H1 (cell line): Measurements from ENCODE around the gene FA2H. TPM values are rescaled to one million over a fixed set of nuclear protein-coding genes. Genes with fewer than 3 reads are reported as not detected.

Source experiments
- CTCF ChIA-PET: fragments of 300-600 bp; sonication (Branson Sonifier 250); formaldehyde crosslinking; loops from one replicate; lab custom pipeline; 2021; ENCODE audit not compliant: partially characterized antibody; lab: Charles Lee
- POLR2A ChIA-PET: fragments of 300-600 bp; sonication (Branson Sonifier 250); formaldehyde crosslinking; loops from one replicate; lab custom pipeline; 2021; ENCODE audit warnings: inconsistent platforms; ENCODE audit not compliant: partially characterized antibody; lab: Charles Lee
- DNase-seq, 2 experiments: peaks; one replicate each; pipeline versions ENCODE4 v3.0.0 to v3.0.0-alpha.2; 2010 to 2022; ENCODE audit warnings: low spot score in 2 of 2, low read depth in 1 of 2, mixed read lengths in 1 of 2
- FAIRE-seq: peaks from 2 replicates; lab custom pipeline; 2011; peaks lifted over from hg19 to GRCh38; lab: Jason Lieb, UNC
- H2AFZ ChIP-seq: 2 replicates; pipeline ENCODE4 v1.8.1; 2012; ENCODE audit warnings: low read length, inconsistent platforms
- H2AK5ac ChIP-seq: 2 replicates; pipeline ENCODE4 v1.6.1; 2013; ENCODE audit warnings: low read depth, low read length
- H2BK120ac ChIP-seq: replicated peaks from 2 replicates; pipeline ENCODE3; 2013; ENCODE audit warnings: low read depth, low read length, inconsistent platforms
- H2BK12ac ChIP-seq: 2 replicates; pipeline ENCODE4 v1.6.1; 2013; ENCODE audit warnings: low read depth, low read length
- H2BK15ac ChIP-seq: 2 replicates; pipeline ENCODE4 v1.6.1; 2013; ENCODE audit warnings: low read length
- H2BK20ac ChIP-seq: 2 replicates; pipeline ENCODE4 v1.6.1; 2013; ENCODE audit warnings: low read length
- H2BK5ac ChIP-seq: 2 replicates; pipeline ENCODE4 v1.6.1; 2013; ENCODE audit warnings: low read depth, low read length
- H3K14ac ChIP-seq: 2 replicates; pipeline ENCODE4 v1.6.1; 2013; ENCODE audit warnings: inconsistent platforms; ENCODE audit not compliant: insufficient read length
- H3K18ac ChIP-seq: 2 replicates; pipeline ENCODE4 v1.6.1; 2013; ENCODE audit warnings: low read length; ENCODE audit errors: extremely low read depth
- H3K23ac ChIP-seq: 2 replicates; pipeline ENCODE4 v1.6.1; 2013; ENCODE audit warnings: inconsistent platforms; ENCODE audit not compliant: insufficient read length
- H3K23me2 ChIP-seq: 2 replicates; pipeline ENCODE4 v1.6.1; 2013; ENCODE audit warnings: low read depth, low read length
- H3K27ac ChIP-seq: 2 replicates; pipeline ENCODE4 v1.6.1; 2011; ENCODE audit warnings: low read depth, low read length, inconsistent platforms
- H3K27me3 ChIP-seq, 4 experiments: replicated peaks in 1 of 4; 1 replicate in 1 of 4; 2 replicates in 3 of 4; pipeline versions ENCODE4 v1.6.1 to v1.8.1; 2011 to 2013; ENCODE audit warnings: low read length in 3 of 4, mild to moderate bottlenecking in 3 of 4, inconsistent platforms in 2 of 4, mixed read lengths in 2 of 4, moderate library complexity in 1 of 4; ENCODE audit not compliant: control insufficient read depth in 3 of 4, insufficient read depth in 3 of 4; ENCODE audit errors: extremely low read depth in 1 of 4
- H3K36me3 ChIP-seq, 4 experiments: 2 replicates each; pipeline versions ENCODE4 v1.6.1 to v1.8.1; 2011 to 2013; ENCODE audit warnings: mild to moderate bottlenecking in 4 of 4, low read length in 3 of 4, moderate library complexity in 2 of 4, control low read depth in 1 of 4, inconsistent platforms in 1 of 4; ENCODE audit not compliant: insufficient read depth in 4 of 4, control insufficient read depth in 2 of 4
- H3K4ac ChIP-seq: replicated peaks from 2 replicates; pipeline ENCODE3; 2013; ENCODE audit warnings: low read length, low read depth, mixed read lengths, inconsistent platforms; ENCODE audit not compliant: insufficient read length
- H3K4me1 ChIP-seq, 4 experiments: replicated peaks in 1 of 4; 1 replicate in 1 of 4; 2 replicates in 3 of 4; pipeline versions ENCODE4 v1.6.1 to v1.8.1; 2011 to 2013; ENCODE audit warnings: low read length in 3 of 4, inconsistent platforms in 2 of 4, mixed read lengths in 1 of 4; ENCODE audit not compliant: insufficient read depth in 4 of 4, control insufficient read depth in 3 of 4
- H3K4me2 ChIP-seq, 2 experiments: 2 replicates each; pipeline versions ENCODE4 v1.6.1 to v1.8.1; 2011 to 2013; ENCODE audit warnings: low read depth in 2 of 2, low read length in 2 of 2, control low read depth in 1 of 2, inconsistent platforms in 1 of 2, mild to moderate bottlenecking in 1 of 2; ENCODE audit not compliant: insufficient read depth in 1 of 2
- H3K4me3 ChIP-seq, 4 experiments: fragments of 200-600, 300-600 bp in 1 of 4; sonication (generic), shearing (Covaris generic), sonication (Bioruptor Twin) in 1 of 4; 2 replicates each; pipeline versions ENCODE4 v1.5.1 to v1.8.1; 2011 to 2016; ENCODE audit warnings: low read length in 4 of 4, low read depth in 3 of 4, control low read depth in 2 of 4, inconsistent platforms in 2 of 4, mild to moderate bottlenecking in 2 of 4, mixed read lengths in 1 of 4, moderate library complexity in 1 of 4; ENCODE audit not compliant: insufficient read depth in 2 of 4; ENCODE audit errors: extremely low read depth in 1 of 4
- H3K56ac ChIP-seq: replicated peaks from 2 replicates; pipeline ENCODE3; 2013; ENCODE audit warnings: low read depth, mild to moderate bottlenecking, mixed read lengths, low read length, inconsistent platforms; ENCODE audit not compliant: insufficient read length
- H3K79me1 ChIP-seq: 2 replicates; pipeline ENCODE4 v1.6.1; 2013; ENCODE audit warnings: low read depth, low read length, control low read depth
- H3K79me2 ChIP-seq, 2 experiments: 2 replicates each; pipeline versions ENCODE4 v1.6.1 to v1.8.1; 2012 to 2013; ENCODE audit warnings: low read length in 2 of 2, mild to moderate bottlenecking in 2 of 2, inconsistent platforms in 1 of 2; ENCODE audit not compliant: insufficient read depth in 2 of 2, control insufficient read depth in 1 of 2
- H3K9ac ChIP-seq, 4 experiments: replicated peaks in 1 of 4; 1 replicate in 1 of 4; 2 replicates in 3 of 4; pipeline versions ENCODE4 v1.6.1 to v1.8.1; 2011 to 2013; ENCODE audit warnings: low read depth in 3 of 4, low read length in 3 of 4, control low read depth in 2 of 4, mild to moderate bottlenecking in 2 of 4, moderate library complexity in 2 of 4, inconsistent platforms in 1 of 4; ENCODE audit errors: extremely low read depth in 1 of 4
- H3K9me3 ChIP-seq, 2 experiments: 2 replicates each; pipeline versions ENCODE4 v1.6.1 to v1.8.1; 2012 to 2013; ENCODE audit warnings: mild to moderate bottlenecking in 2 of 2, moderate library complexity in 2 of 2, control low read depth in 1 of 2, inconsistent platforms in 1 of 2, low read depth in 1 of 2, low read length in 1 of 2, mixed read lengths in 1 of 2; ENCODE audit not compliant: insufficient read depth in 2 of 2
- H4K20me1 ChIP-seq, 2 experiments: replicated peaks in 1 of 2; 2 replicates each; pipeline versions ENCODE3 to v1.8.1; 2011 to 2013; ENCODE audit warnings: inconsistent platforms in 2 of 2, low read length in 2 of 2, mild to moderate bottlenecking in 1 of 2; ENCODE audit not compliant: insufficient read depth in 2 of 2, control insufficient read depth in 1 of 2
- H4K5ac ChIP-seq: 2 replicates; pipeline ENCODE4 v1.6.1; 2013; ENCODE audit warnings: low read length, low read depth, mixed read lengths, inconsistent platforms; ENCODE audit not compliant: insufficient read length
- H4K8ac ChIP-seq: 2 replicates; pipeline ENCODE4 v1.8.0; 2013; ENCODE audit warnings: mild to moderate bottlenecking, moderate library complexity, low read length, inconsistent platforms; ENCODE audit not compliant: insufficient read depth; ENCODE audit errors: extremely low read depth
- H4K91ac ChIP-seq: replicated peaks from 2 replicates; pipeline ENCODE3; 2013; ENCODE audit warnings: low read length, mixed read lengths, inconsistent platforms; ENCODE audit not compliant: insufficient read length
- ASH2L ChIP-seq: fragments of 200-600, 300-600 bp; sonication (generic); IDR thresholded peaks from one replicate; pipeline ENCODE4 v1.7.1; 2017; ENCODE audit warnings: low read length
- WGBS, 2 experiments: shearing (Covaris generic) in 1 of 2; methylation state at CpG; one replicate each; pipeline versions ENCODE4 v1.1.6 to v1.1.7; 2013 to 2015; ENCODE audit warnings: low lambda C conversion rate in 2 of 2, mixed read lengths in 2 of 2, inconsistent platforms in 1 of 2, low coverage in 1 of 2, missing lambda C conversion rate in 1 of 2; ENCODE audit not compliant: insufficient replicate concordance in 2 of 2, insufficient coverage in 1 of 2, insufficient read length in 1 of 2; ENCODE audit errors: extremely low coverage in 1 of 2, missing lambda C conversion rate in 1 of 2; 5-methylcytosine and 5-hydroxymethylcytosine counted together
- polyA plus RNA-seq, 7 experiments: library from polyadenylated mRNA; depleted of rRNA in 3 of 7; stranded (reverse) in 5 of 7; unstranded in 2 of 7; fragments of >200 nt in 5 of 7; fragments of 200-250 nt in 2 of 7; gene quantifications; 1 replicate in 5 of 7; 2 replicates in 1 of 7; 4 replicates in 1 of 7; pipeline versions ENCODE4 v1.2.1 to v1.2.3, GENCODE V29; 2011 to 2013; ENCODE audit warnings: missing spikeins in 2 of 7, mixed read lengths in 2 of 7
- total RNA-seq: library from RNA; stranded (reverse); fragmentation: NEBNext Ultra II Directional; extraction: Animal tissue kit (Norgen Biotek cat#: 25700); gene quantifications from 2 replicates; pipeline ENCODE4 v1.2.1, GENCODE V29; 2021

The FA2H gene
- total and polyA plus RNA-seq, 2 of the 8 experiments (the other 6 are each of a cell fraction or from before 2014, with no cell fraction given) = 2.1 to 2.5 TPM

DNA sequence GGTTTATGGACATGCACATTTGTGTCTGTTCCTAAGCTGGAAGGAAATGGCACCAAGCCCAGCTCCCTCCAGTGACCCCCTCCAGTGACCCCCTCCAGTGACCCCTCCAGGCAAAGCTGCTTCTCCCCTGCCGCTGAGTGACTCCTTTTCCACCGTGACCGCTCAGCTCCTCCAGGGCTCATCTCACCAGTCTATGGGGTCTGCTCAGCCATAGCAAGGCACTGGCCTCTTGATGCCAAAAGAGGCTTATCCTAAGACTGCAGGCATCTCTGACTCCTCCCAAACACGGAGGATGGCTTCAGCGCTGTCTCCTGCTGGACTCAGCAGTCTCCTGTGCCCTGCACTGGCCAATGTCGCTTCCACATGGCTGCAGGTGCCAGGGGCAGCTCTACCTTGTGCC is 35.3 kb downstream of the FA2H start:
- CTCF ChIA-PET = interaction anchor here (0.6 to 32.9 kb wide), 6 partner anchors 13 to 146 kb away, joined by 3 to 576 read pairs (median 3); partner anchors contain the start of gene FA2H
- 97% methylated on average over 6 of the region's 6 CpGs; no CpG with 5 or more reads in 1 of the 2 experiments for WGBS, 2 experiments

More for the DNA sequence above, 35.3 kb downstream of the FA2H start:
- Histone ChIP-seq H3K4ac (no peak overlapping the region), H3K79me2 (no peaks in the 10 kb centered on the region), H3K14ac (no peak overlapping the region), H3K36me3 (no peaks in the 10 kb centered on the region), H3K79me1 (no peaks in the 10 kb centered on the region), H2BK15ac (no peak overlapping the region), H2BK20ac (no peak overlapping the region), H3K23me2 (peaks cover 2% of the 10 kb centered on the region; the same call in 1 of the 2 replicates), H3K4me3 (no peak overlapping the region), H2AK5ac (no peak overlapping the region), H2AFZ (no peak overlapping the region), H4K91ac (peak overlapping the region; percentile 7), H2BK5ac (0 out of 2 replicates have a peak overlapping the region, but pooled peaks have one; percentile 35), H3K27me3 (no peaks in the 10 kb centered on the region), H3K56ac (no peak overlapping the region), H2BK120ac (no peak overlapping the region), H2BK12ac (peak overlapping the region; percentile 81; the same call in 1 of the 2 replicates), H3K9ac (no peak overlapping the region), H4K8ac (no peak overlapping the region), H4K5ac (no peak overlapping the region), H3K4me2 (no peak overlapping the region), H3K4me1 (peaks cover 0 to 23% (median 18%) of the 10 kb centered on the region in 4 experiments; a peak in 6 of 7 replicates), H3K23ac (no peak overlapping the region), H3K18ac (no peak overlapping the region), H3K27ac (no peak overlapping the region), H3K9me3 (no peaks in the 10 kb centered on the region), H4K20me1 (no peaks in the 10 kb centered on the region)
- DNase-seq (no peak), FAIRE-seq (no peak)
- POLR2A ChIA-PET = interaction anchor here (1.0 to 1.4 kb wide), 3 partner anchors 10 to 98 kb away, joined by 3 read pairs; no protein-coding TSS in a partner anchor
- no peak for TF ChIP-seq ASH2L
